CD1c-positive myeloid dendritic cell (primary cell): Measurements from ENCODE around the gene ELOVL5.
"Not testable (repeated sequence)": the region's sequence is repeated elsewhere in the genome, so short reads cannot be mapped to it uniquely, and the experiment has no call there.

Experiments
- DNase-seq: peaks from one replicate; pipeline ENCODE4 v3.0.0-alpha.2; 2016; ENCODE audit errors: extremely low spot score

ELOVL5 gene

GRCh38 chr6:53348371-53349208 is at the start of gene ELOVL5:
TSS of gene ELOVL5 (minus strand) at chr6:53348950. CDS start at chr6:53295699, 53,251 bp downstream.
- peak; percentile 99 for DNase-seq

GRCh38 chr6:53397283-53397682 is 48.5 kb upstream of the ELOVL5 start:
- DNase-seq, result no peak

- no peak for DNase-seq
Observed at GRCh38 chr6:53395986-53396385, 47.2 kb upstream of the ELOVL5 start.

- no peak for DNase-seq
Observed at GRCh38 chr6:53394704-53395103, 46.0 kb upstream of the ELOVL5 start.

- DNase-seq, result no peak
Observed at GRCh38 chr6:53391170-53391569, 42.4 kb upstream of the ELOVL5 start.

GRCh38 chr6:53390010-53390409 is 41.3 kb upstream of the ELOVL5 start:
- DNase-seq, result no peak

GRCh38 chr6:53388615-53389014 is 39.9 kb upstream of the ELOVL5 start:
- DNase-seq, result not testable (repeated sequence)

GRCh38 chr6:53382421-53382820 is 33.7 kb upstream of the ELOVL5 start:
- DNase-seq, result no peak

GRCh38 chr6:53378208-53378607 is 29.5 kb upstream of the ELOVL5 start:
- DNase-seq, result no peak

GRCh38 chr6:53377793-53378192 is 29.0 kb upstream of the ELOVL5 start:
- no peak for DNase-seq

GRCh38 chr6:53377289-53377688 is 28.5 kb upstream of the ELOVL5 start:
- no peak for DNase-seq

- no peak for DNase-seq
Observed at GRCh38 chr6:53376661-53377226, 28.0 kb upstream of the ELOVL5 start.

GRCh38 chr6:53375847-53376246 is 27.1 kb upstream of the ELOVL5 start:
- no peak for DNase-seq

- DNase-seq, result no peak
Observed at GRCh38 chr6:53373638-53374037, 24.9 kb upstream of the ELOVL5 start.

GRCh38 chr6:53369876-53370515 is 21.2 kb upstream of the ELOVL5 start:
- no peak for DNase-seq

GRCh38 chr6:53369051-53369450 is 20.3 kb upstream of the ELOVL5 start:
- DNase-seq, result no peak

GRCh38 chr6:53366128-53366641 is 17.4 kb upstream of the ELOVL5 start:
- DNase-seq, result no peak

GRCh38 chr6:53363341-53364079 is 14.8 kb upstream of the ELOVL5 start:
- DNase-seq, result no peak

GRCh38 chr6:53361549-53362031 is 12.8 kb upstream of the ELOVL5 start:
- DNase-seq, result peak; percentile 20

- DNase-seq, result peak; percentile 14
Observed at GRCh38 chr6:53360093-53360912, 11.6 kb upstream of the ELOVL5 start.

- DNase-seq, result no peak
Observed at GRCh38 chr6:53359843-53360092, 11.0 kb upstream of the ELOVL5 start.
